Body of pancreas (tissue), 4 donors: ENCODE results near the gene SLC6A20. TPM values are rescaled to one million over a fixed set of nuclear protein-coding genes. Genes with fewer than 3 reads are reported as not detected.

Source experiments
- ATAC-seq: fragments of 150-250 bp; one replicate; pipeline ENCODE4 v1.9.1; 2016
- DNase-seq, 4 donors: peaks; one replicate each; pipeline ENCODE4 v3.0.0-alpha.2; 2019
- H3K27ac ChIP-seq, 4 donors: fragments of 200-600 bp; sonication (generic); 1 replicate in 3 of 4; 2 replicates in 1 of 4; pipeline versions ENCODE4 v1.5.1 to v1.6.1; 2016 to 2019; ENCODE audit warnings: mild to moderate bottlenecking in 1 of 4, mixed read lengths in 1 of 4, moderate library complexity in 1 of 4
- H3K27me3 ChIP-seq, 2 donors: fragments of 200-600 bp; sonication (generic); one replicate each; pipeline ENCODE4 v1.6.0; 2016; ENCODE audit warnings: mild to moderate bottlenecking in 1 of 2
- H3K36me3 ChIP-seq, 2 donors: fragments of 200-600 bp; sonication (generic); replicated peaks in 1 of 2; 2 replicates each; pipeline ENCODE4 v1.5.1; 2016; ENCODE audit warnings: low read depth in 2 of 2; ENCODE audit not compliant: insufficient read depth in 1 of 2
- H3K4me1 ChIP-seq: fragments of 200-600 bp; sonication (generic); one replicate; pipeline ENCODE4 v1.6.0; 2016
- H3K4me3 ChIP-seq, 2 donors: fragments of 200-600 bp; sonication (generic); 1 replicate in 1 of 2; 2 replicates in 1 of 2; pipeline ENCODE4 v1.5.1; 2016 to 2019
- H3K9me3 ChIP-seq, 3 donors: fragments of 200-600 bp; sonication (generic); 1 replicate in 2 of 3; 2 replicates in 1 of 3; pipeline ENCODE4 v1.5.1; 2016
- CTCF ChIP-seq, 7 experiments: fragments of 450-650 bp in 4 of 7; fragments of 200-600 bp in 3 of 7; sonication (generic) in 3 of 7; IDR thresholded peaks; one replicate each; pipeline ENCODE4 v1.5.1; 2016 to 2019; ENCODE audit warnings: antibody characterized with exemption in 7 of 7
- POLR2A ChIP-seq, 3 donors: fragments of 450-650 bp; IDR thresholded peaks; one replicate each; pipeline ENCODE4 v1.6.1; 2016; ENCODE audit warnings: antibody characterized with exemption in 3 of 3, mild to moderate bottlenecking in 2 of 3
- WGBS, 2 donors: methylation state at CpG; one replicate each; pipeline ENCODE4 v1.1.5; 2017; 5-methylcytosine and 5-hydroxymethylcytosine counted together
- intact Hi-C: fragments of 100-400 bp; cut with DNase I; formaldehyde crosslinking; loops from one replicate; pipeline ENCODE4 v1.15.1; 2023
- total RNA-seq, 2 donors: library from RNA; depleted of rRNA; stranded (reverse); fragments of >200 nt; gene quantifications; one replicate each; pipeline ENCODE4 v1.1.0, GENCODE V29; 2016

Gene SLC6A20
- total RNA-seq, 2 donors from 2014 or later, result 4.7 to 5.3 TPM

GRCh38 chr3:45781271-45781670, 15.1 kb downstream of the SLC6A20 start:
- ATAC-seq, result no peak
- H3K9me3 ChIP-seq, result no peaks in the 10 kb centered on the region
- peaks cover 10% of the 10 kb centered on the region for H3K4me1 ChIP-seq
- H3K27ac ChIP-seq, result no peak overlapping the region
- no peaks in the 10 kb centered on the region for H3K36me3 ChIP-seq
- H3K27me3 ChIP-seq, result no peaks in the 10 kb centered on the region
- no peak for TF ChIP-seq CTCF (IDR thresholded peaks at IDR 0.05)
- TF ChIP-seq POLR2A (IDR thresholded peaks at IDR 0.05), result no peak
- intact Hi-C loops, result no loop called here
- no peak overlapping the region for H3K4me3 ChIP-seq
- WGBS, 2 donors, result 68 to 77% methylated on average over 5 of the region's 5 CpGs
- DNase-seq, result no peak

GRCh38 chr3:45779746-45780735, 16.3 kb downstream of the SLC6A20 start:
- H3K36me3 ChIP-seq, result no peaks in the 10 kb centered on the region
- TF ChIP-seq POLR2A (IDR thresholded peaks at IDR 0.05) (no peak), CTCF (IDR thresholded peaks at IDR 0.05) (no peak)
- ATAC-seq, result no peak
- no peak overlapping the region for H3K27ac ChIP-seq
- 86 to 87% methylated on average over 35 of the region's 35 CpGs for WGBS, 2 donors
- intact Hi-C loops, result no loop called here
- H3K4me3 ChIP-seq, result no peak overlapping the region
- H3K27me3 ChIP-seq, result no peaks in the 10 kb centered on the region
- H3K9me3 ChIP-seq, result no peaks in the 10 kb centered on the region
- peaks cover 10% of the 10 kb centered on the region for H3K4me1 ChIP-seq
- no peak for DNase-seq

- Histone ChIP-seq H3K36me3 (no peaks in the 10 kb centered on the region), H3K4me1 (peaks cover 8% of the 10 kb centered on the region), H3K4me3 (no peak overlapping the region), H3K9me3 (no peaks in the 10 kb centered on the region), H3K27ac (no peak overlapping the region), H3K27me3 (no peaks in the 10 kb centered on the region)
- intact Hi-C loops, result no loop called here
- ATAC-seq (no peak), DNase-seq (peak in 1 of 4 donors; percentile 14)
- WGBS, 2 donors, result 44 to 54% methylated on average over 3 of the region's 3 CpGs
- TF ChIP-seq POLR2A (IDR thresholded peaks at IDR 0.05) (no peak), CTCF (IDR thresholded peaks at IDR 0.05) (no peak)
Measured at GRCh38 chr3:45778761-45779201, 17.6 kb downstream of the SLC6A20 start.

- Histone ChIP-seq H3K4me3 (no peak overlapping the region), H3K9me3 (no peaks in the 10 kb centered on the region), H3K27me3 (no peaks in the 10 kb centered on the region), H3K27ac (no peak overlapping the region), H3K36me3 (no peaks in the 10 kb centered on the region), H3K4me1 (peaks cover 7% of the 10 kb centered on the region)
- ATAC-seq, result no peak
- intact Hi-C loops, result no loop called here
- 81 to 88% methylated on average over 4 to 11 of the region's 11 CpGs for WGBS, 2 donors
- no peak for DNase-seq
- TF ChIP-seq POLR2A (IDR thresholded peaks at IDR 0.05) (no peak), CTCF (IDR thresholded peaks at IDR 0.05) (no peak)
Measured at GRCh38 chr3:45777746-45778386, 18.5 kb downstream of the SLC6A20 start.
